ENCODE measurements around the gene TOMM5.

Gene TOMM5

DNA sequence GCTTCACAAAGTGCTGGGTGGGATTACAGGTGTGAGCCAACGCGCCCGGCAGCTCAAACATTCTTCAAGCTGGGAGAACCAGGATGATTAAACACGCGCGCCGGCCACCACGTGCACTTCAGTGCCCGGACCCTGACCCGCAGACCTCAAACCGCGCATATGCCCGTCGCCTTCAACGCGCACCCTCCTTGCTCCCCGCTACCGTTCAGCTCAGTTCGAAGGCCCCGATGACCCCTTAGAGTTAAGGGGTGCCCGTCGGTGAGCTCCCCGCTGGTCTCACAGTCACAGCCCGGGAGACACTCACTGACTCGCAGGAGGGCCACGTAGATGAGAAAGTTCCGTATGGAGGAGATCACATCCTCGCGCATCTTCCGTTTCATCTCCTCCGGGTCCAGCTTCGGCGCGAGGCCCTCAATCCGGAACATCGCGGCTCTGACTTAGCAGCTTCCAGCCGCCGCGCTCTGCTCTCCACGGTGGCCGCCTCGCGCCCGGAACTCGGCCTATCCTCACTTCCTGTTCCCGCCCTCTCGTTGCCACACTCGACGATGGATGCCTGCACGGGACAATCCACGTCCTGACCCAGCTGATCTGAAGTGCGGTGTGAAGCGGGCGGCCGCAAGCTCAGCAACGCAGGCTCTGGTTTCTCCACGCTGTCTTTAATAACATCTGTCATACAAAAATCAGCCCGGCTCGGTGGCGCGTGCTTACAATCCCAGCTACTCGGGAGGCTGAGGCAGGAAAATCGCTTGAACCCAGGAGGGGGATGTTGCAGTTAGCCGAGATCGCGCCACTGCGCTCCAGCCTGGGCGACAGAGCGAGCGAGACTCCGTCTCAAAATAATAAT is at the start of gene TOMM5:
Gene TOMM5 (minus strand): TSS at position 490 of the 844 bp plus-strand sequence. CDS start 65 bp downstream, at position 425.
- DNase-seq (ENCODE audit: low read depth in 2 of 2) = peak; percentile 82 to 88

DNA sequence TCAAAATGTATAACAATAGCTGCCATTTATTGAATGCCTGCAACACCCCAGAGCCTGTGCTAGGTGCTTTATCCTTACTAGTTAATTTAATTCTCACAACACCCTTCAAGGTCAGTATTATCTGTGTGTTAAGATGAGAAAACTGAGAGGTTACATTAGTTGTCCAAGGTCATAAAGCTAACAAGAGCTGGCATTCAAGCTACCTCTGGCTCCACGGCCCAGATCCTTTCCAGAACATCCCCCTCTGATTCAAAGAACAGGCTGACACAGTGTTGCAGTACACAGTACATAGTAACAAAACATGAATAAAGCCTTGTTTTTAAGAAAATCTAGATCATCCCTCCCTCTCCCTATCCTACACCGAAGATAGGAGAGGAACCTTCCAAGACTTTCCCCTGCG is 48.9 kb upstream of the TOMM5 start:
- DNase-seq (ENCODE audit: low read depth in 2 of 2) = no peak

DNA sequence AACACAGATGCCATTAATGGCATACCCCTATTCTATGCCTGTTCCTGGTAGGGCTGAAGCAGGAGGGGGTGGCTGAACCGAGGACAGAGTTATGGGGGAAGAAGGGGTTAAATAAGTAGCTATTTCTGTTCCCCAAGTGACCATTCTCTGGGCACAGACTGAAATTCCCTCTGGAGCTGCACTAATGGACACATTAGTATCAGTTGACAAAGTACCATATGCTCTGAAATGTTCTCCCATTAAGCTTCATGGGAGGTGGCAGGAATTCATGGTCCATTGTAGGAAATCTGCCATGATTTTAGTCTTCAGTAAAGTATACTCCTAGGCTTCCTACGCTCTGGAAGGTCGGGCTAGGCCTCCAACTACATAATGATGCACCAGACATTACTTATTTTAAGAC is 47.8 kb upstream of the TOMM5 start:
- no peak for DNase-seq (ENCODE audit: low read depth in 2 of 2)

DNA sequence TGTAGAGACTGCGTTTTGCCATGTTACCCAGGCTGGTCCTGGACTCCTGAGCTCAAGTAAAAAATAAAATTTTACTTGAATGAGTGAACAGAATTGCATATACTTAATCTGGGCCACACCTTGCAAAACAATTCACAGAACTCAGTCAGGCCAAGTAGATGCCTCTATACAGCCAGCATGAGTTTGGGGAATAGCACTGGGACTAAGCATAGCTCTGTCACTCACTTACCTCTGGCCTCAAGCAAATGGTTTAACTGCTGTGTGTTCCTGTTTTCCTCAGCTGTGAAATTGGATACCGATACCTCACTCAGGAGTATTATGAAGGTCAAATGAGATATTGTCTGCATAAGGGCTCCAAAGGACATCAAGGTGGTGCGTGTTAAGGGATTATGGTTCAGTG is 47.4 kb upstream of the TOMM5 start:
- no peak for DNase-seq (ENCODE audit: low read depth in 2 of 2)

DNA sequence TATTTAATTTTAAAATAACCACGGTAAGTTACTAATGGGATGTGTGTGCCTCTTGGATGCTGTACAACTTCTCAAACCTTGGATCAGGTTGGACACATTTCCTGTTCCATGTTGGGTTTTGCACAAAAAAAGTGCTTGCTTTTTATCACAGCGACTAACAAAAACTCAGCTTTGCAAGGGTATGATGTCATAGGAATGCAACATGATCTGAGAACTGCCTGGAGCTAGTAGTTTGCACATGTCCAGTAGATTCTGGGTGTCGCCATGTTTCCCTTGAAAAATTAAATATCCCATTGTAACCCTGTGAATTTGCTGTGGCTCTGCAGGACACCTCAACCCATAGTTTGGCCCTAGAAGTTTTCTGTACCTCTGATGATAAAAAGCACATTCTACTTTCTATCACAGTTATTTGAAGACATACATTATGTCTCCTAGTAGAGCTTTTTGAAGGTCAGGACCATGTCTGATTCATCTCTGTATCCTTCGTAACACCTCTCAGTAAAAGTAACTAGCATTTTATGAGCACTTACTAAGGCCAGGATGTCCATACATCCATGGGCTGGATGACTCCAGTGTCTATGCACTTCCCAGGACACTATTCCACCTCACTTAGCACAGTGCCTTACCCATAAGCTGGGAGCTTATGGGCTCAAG is 46.8 kb upstream of the TOMM5 start:
- DNase-seq (ENCODE audit: low read depth in 2 of 2) = no peak

DNA sequence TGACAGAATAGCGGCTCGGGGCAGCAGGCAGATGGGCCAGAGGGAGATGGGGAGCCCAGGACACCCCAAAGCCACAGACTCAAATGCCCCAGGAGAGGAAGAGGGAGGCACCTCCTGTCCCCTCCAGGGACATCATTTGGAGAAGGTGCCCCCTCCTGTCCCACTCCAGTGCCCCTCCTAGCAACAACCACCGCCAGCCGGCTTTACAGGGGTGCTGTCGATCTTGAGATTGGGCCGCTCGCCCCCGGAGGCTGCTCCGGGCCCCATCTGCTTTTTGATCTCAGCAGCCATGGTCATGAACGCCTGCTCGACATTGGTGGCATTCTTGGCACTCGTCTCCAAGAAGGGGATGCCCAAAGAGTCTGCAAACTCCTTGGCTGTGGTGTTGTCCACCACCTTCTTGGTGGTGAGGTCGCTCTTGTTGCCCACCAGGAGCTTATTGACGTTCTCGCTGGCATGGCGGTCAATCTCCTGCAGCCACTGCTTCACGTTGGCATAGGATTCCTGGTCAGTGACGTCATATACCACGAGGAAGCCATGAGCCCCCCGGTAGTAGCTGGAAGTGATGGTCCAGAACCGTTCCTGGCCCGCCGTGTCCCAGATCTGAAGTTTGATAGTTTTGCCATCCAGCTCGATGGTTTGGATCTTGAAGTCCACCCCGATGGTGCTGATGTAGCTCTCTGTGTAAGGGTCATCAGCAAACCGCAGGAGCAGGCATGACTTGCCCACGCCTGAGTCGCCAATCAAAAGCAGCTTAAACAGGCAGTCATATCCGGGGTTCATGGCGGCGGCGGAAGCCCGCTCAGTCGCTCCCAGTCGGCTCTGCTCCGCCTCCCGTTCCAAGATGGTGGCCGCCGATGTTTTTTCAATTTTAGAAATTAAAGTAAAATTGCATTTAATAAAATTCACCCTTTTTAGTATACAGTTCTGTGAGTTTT is 44.4 kb upstream of the TOMM5 start:
- DNase-seq (ENCODE audit: low read depth in 2 of 2) = no peak

DNA sequence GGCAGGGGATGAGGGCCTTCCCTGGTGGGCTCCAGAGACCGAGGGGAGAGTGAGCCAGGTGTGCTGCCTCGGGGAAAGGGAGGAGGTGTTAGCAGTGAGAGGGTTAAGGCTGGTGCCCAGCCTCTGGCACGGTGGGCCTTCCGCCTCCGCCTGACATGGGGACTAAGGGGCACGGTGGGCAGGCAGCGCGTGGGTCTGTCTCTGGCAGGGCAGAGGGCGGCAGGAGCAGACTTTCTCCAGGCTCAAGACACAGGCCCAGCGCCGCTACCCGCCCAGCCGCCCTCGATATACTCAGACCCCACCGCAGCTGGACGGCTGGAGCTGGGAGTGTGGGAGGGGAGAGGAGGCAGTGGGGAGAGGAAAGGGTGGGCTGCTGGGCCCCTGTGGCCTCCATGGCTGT is 43.4 kb upstream of the TOMM5 start:
- DNase-seq (ENCODE audit: low read depth in 2 of 2) = no peak

DNA sequence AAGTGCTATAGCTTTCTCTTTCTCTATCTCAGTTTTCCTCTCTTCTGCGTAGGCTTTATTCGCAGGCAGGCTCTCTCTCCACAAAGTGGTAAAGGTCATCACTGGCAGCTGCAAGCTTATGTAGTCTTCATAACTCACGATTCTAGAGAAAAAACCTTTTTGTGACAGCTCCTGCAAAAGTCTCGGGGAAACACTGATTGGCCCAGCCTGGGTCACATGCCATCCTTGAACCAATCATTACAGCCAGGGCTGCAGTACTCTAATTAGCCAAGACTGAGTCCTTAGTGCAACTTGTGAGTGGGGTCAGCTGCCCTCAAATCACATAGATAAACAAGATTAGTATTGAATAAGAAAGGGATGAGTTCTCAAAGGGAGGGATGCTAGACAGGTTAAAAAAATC is 40.1 kb upstream of the TOMM5 start:
- DNase-seq (ENCODE audit: low read depth in 2 of 2) = no peak

DNA sequence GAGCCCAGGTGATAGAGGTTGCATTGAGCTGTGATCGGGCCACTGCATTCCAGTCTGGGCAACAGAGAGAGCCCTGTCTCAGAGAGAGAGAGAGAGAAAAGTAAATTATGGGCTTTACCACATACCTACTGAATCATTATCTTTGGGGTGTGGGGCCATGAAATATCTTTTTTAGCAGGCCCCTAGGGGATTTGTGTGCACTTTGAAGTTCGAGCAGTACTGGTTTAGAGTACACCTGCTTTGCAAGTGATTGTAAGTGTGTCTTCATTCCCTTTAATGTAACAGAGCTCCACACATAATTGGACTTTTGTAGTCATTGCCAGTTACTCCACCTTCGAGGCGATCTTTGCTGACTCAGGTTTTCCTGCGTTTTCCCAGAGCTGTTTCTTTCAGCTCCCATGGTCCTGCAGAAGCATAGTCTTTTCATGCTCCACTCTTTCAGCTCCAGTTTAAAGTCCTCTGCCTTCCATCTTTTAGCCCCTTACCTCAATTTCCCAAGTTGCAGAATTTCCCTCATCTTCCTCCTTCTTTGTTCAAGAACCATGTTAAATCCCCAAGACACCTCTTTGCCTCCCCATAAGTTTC is 34.4 kb upstream of the TOMM5 start:
- no peak for DNase-seq (ENCODE audit: low read depth in 2 of 2)

DNA sequence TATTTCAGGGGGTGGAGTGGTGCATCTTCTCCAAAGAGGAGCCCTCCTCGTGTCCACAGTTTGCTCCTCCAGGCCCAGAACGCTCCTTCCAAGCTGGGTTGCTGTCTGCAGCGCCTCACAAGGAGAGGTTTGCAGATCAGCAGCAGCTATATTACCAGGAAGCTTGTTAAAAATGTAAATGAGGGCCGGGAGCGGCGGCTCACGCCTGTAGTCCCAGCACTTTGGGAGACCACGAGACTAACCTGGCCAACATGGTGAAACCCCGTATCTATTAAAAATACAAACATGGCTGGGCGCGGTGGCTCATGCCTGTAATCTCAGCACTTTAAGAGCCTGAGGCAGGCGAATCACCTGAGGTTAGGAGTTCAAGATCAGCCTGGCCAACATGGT is 33.4 kb upstream of the TOMM5 start:
- no peak for DNase-seq (ENCODE audit: low read depth in 2 of 2)

DNA sequence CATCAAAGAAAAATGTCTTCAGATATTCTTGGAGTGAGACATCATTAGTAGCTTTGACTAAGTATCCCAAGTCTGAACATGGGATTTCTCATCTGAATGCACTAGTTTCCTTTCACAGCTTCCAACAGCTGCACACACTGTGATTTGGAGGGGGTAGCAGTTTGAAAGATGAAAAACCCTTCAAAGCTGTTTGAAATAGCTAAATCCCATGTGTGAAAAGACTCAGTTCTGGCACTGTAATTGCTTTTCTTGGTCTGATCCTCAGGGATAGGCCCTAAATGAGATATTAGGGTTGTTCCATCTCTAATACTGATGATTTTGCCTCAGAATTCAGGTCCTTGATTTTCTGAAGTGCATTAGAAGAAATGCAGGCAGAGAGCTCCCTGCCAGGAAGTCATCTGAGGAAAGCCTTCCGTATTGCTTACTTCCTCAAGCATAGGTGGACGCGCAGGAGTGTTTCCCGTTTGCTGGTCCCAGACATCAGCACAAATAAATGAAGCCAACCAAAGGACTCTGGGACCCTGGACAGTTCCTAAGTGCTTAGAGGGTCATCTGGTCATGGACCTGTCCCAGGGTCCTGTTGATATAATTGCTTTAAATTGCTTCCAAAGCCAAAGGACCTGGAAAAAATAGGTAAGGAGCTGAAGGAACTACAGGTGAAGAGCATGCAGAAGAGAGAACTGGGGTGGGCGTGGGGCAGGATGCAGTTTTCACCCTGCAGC is 32.8 kb upstream of the TOMM5 start:
- DNase-seq (ENCODE audit: low read depth in 2 of 2) = no peak

DNA sequence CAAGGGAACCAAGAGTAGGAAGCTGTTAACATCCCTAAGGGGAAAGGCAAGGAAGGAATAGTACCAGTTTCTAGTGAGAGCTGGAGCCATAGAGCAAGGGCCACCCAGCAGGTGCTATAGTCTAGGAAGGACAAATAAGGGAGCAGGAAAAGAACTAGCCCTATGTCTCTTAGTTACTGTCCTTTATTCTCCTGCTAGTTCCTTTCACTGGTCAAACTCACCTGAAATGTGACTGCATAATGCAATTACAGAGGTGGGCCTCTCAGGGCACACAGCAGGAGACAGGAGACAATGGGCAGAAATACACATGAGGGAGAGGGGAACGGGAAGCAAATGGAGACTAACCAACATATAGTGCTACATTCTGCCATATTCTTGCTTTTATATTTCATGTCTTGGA is 31.7 kb upstream of the TOMM5 start:
- DNase-seq (ENCODE audit: low read depth in 2 of 2) = no peak

DNA sequence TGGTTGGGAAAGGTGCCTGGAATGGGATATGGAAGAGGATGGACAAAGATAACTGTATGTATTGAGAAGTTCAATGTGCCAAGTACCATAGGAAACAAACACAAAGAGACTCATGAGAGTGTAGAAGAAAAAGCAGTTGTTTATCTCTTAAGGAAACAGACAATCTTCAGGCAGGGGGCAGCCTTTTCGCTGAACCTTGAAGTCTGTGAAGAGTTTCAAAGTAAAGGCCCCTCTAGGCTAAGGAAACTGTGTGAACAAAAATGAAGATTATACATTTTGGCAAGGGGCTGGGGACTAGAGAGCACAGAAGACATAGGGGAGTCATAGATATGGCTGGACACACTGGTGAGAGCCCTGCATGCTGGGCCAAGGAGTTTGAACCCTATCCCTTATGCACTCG is 30.9 kb upstream of the TOMM5 start:
- DNase-seq (ENCODE audit: low read depth in 2 of 2) = no peak

DNA sequence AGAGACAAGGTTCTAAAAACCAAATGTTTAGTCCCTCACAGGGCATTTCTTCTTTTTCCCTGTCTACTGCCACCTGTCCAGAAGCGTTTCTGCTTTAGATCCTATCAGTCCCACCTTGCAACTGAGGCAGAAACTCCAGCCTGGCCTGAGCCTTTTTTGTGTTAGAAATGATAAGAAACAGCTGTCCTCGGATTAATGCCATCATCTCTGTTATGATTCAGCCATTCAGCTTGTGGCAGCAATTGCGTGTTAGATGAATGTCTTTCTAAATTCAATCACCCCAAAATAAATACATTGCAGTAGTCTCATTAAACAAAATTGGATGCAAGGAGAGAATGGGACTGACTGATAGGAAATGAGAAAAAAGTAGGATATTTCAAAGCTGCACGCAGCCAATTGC is 30.1 kb upstream of the TOMM5 start:
- no peak for DNase-seq (ENCODE audit: low read depth in 2 of 2)

DNA sequence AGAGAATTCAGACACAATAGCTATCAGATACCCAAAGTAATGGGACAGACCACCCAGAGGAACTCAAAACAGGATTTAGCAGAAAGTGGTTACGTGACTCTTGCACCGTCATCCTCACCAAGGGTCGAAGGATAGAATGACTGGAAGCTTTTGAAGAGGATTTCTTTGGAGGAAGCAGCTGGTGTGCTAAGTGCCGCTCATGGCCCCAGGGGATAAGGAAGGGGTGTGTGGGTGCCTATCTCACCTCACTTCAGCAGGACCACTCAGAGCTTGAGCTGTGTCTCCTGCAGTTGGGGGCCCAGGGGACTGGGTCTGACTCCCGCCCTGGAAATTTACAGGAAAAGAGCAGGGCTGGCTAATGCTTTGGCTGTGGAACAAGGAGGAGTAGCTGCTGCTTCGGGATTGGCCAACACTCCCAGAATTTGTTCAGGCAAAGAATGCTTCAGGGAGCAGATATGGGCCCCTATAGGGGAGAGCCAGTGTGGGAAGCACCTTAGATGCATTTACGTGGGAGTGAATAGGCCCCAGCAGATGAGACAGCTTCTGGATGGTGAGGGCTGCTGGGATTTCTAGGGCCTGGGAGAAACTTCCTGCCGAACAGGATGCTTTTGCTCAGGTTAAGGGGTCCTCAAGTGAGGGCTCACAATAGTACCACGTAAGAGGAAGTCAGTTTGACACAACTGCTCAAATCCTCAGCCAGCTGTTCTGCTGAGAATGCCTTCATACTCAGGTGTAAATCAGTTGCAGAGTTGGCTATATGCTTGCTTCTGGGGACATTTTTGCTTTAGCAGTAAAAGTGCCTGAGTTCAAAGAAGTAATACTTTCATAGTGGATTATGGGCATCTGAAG is 29.1 kb upstream of the TOMM5 start:
- DNase-seq (ENCODE audit: low read depth in 2 of 2) = no peak

DNA sequence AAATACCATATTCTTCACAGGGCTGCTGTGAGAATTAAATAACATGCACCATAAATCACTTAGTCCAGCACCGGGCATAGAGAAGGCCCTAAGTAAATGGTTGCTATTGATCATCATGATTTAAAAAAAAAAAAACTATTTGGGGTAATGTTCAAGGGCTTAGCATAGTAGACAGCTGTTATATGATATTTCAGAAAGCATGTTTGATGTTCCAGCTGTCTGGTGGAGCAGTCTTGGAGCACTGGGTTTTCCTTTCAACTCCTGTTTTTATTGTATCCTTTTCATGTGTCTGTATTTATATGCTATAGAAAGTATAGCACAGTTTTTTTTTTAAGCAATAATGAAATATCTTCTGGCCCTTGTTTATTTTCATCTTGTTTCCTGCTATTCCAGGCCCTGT is 28.0 kb upstream of the TOMM5 start:
- DNase-seq (ENCODE audit: low read depth in 2 of 2) = no peak

DNA sequence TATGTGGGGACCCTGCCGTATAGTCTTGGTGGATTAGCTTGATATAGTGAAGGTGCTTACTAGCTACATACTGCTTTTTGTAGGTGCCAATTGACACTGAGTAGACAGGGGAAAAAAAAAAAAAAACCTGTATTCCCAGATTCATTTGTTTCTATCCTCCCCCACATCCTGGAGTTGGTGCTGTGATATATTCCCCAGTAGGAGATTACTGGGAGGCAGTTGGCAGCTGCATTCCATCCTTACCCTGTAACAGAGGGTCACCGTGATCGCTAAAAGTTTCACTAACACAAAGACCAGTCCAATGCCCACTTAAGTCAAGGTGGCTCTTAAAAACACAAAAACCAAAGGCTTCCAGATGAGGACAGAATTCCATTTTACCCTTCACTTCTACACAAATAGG is 27.4 kb upstream of the TOMM5 start:
- no peak for DNase-seq (ENCODE audit: low read depth in 2 of 2)

DNA sequence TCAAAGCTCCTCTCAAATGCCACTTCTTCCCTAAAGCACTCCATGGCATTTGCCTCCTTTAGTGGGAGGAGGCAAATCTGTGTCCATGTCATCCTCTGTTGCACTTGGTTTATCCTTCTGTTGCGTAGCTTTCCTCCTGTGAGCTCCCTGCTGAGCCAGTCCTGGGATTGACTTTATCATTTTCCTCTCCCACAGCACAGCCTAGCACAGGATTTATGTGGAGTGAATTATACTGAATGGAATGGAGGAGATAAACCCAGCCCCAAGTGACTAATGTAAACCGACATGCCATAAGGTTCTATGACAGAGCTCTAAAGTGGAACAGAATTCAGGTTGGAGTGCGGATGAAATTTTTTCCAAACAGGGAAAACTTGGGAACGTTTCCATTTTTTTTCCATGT is 26.4 kb upstream of the TOMM5 start:
- no peak for DNase-seq (ENCODE audit: low read depth in 2 of 2)

DNA sequence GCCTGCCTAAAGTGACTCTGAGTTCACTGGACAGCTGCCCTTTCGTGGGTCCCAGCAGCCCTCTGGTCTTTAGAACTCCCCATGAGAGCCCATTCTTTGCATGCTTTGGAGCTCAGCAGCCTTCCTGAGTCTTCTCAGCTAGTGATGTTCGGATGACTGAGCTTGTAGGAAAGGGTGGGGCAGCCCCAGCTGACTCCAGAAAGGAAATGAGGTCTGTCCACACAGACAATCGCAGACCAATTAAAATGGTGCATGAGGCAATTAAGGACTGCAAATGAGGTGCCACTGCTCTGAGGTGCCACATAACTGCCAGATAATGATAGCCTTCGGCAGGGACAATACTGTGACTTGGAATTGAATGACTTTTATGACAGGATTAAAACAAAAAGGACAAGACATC is 25.4 kb upstream of the TOMM5 start:
- no peak for DNase-seq (ENCODE audit: low read depth in 2 of 2)

DNA sequence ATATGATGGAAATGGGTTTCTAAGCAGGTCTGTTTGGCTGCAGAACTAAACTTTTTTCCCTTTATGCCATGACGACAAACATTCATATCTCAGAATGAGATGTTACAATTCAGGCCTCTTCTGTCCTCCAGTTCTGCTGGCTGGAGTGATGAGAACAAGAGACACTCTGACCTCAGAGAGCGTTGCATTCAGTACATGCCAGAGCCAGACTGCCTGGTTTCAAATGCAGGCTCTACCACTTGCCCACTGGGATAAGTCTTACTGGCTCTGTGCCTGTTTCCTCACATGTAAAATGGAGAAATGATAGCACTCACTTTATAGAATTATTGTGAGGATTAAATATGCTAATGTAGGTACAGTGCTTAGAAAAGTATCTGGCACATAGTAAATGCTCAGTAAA is 24.8 kb upstream of the TOMM5 start:
- no peak for DNase-seq (ENCODE audit: low read depth in 2 of 2)
